ENCODE results near the gene USP47.

DNA sequence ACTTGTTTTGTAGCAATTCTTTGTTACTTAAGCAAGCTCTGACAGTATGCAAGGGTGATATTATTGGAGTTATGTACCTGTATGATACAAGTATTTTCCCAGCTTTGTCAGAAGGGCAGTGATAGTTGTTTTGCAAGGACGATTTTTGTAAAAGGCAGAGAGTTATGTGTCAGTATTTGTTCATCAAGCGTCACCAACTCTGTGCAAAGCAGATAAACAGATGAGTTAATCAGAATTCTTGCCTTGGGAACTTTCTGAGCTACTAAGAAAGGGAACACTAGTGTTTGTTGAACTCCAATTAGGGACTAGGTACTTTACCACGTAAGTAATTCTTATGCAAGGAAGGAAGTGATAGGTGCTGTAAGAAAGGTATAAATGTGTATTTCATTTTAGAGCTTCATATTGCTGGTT lies 1.4 kb downstream of the USP47 start:
- TF ChIP-seq TAF1 (IDR thresholded peaks at IDR 0.05; ENCODE audit: low read depth, low read length) (no peak), POLR2A (IDR thresholded peaks at IDR 0.05; ENCODE audit: low read depth, low read length) (no peak), POLR2AphosphoS5 (IDR thresholded peaks at IDR 0.05; ENCODE audit: low read depth, low read length) (no peak)

Data from GM12891 (cell line).